SK-N-SH (cell line): Measurements from ENCODE around the gene LRRN4. TPM values are rescaled to one million over a fixed set of nuclear protein-coding genes. Genes with fewer than 3 reads are reported as not detected.

Experiments used
- CTCF ChIA-PET: fragments of 300-600, 350-600 bp; formaldehyde crosslinking; extraction: SDS; loops from one replicate; lab custom pipeline; 2021; lab: Yijun Ruan, JAX
- POLR2A ChIA-PET: fragments of 350-600 bp; sonication (Branson Sonifier 250); formaldehyde crosslinking; extraction: SDS; loops from one replicate; lab custom pipeline; 2020; ENCODE audit warnings: antibody characterized with exemption, inconsistent platforms; lab: Yijun Ruan, JAX
- DNase-seq: peaks from one replicate; pipeline ENCODE4 v3.0.0; 2012
- H2AFZ ChIP-seq: fragments of 200-600 bp; sonication (generic); 2 replicates; pipeline ENCODE4 v1.8.1; 2016; ENCODE audit warnings: antibody characterized with exemption, mild to moderate bottlenecking, low read depth
- H3F3A ChIP-seq: fragments of 200-600 bp; sonication (generic); replicated peaks from 2 replicates; pipeline ENCODE3; 2016; ENCODE audit warnings: antibody characterized with exemption, mild to moderate bottlenecking; ENCODE audit not compliant: insufficient read depth
- H3K27ac ChIP-seq, 2 experiments: fragments of 200-500 bp in 1 of 2; fragments of 200-600 bp in 1 of 2; sonication (Bioruptor generic) in 1 of 2; sonication (generic), shearing (Covaris generic) in 1 of 2; 2 replicates each; pipeline versions ENCODE4 v1.5.1 to v1.6.1; 2014 to 2016; ENCODE audit warnings: low read depth in 2 of 2, inconsistent platforms in 1 of 2, low read length in 1 of 2, mild to moderate bottlenecking in 1 of 2, mixed read lengths in 1 of 2
- H3K27me3 ChIP-seq: fragments of 200-600 bp; sonication (generic), shearing (Covaris generic); 2 replicates; pipeline ENCODE4 v1.6.1; 2016; ENCODE audit warnings: mixed run types; ENCODE audit not compliant: insufficient read depth
- H3K36me3 ChIP-seq, 2 experiments: fragments of 200-500 bp in 1 of 2; fragments of 200-600 bp in 1 of 2; sonication (Bioruptor generic) in 1 of 2; sonication (generic) in 1 of 2; replicated peaks in 1 of 2; 2 replicates each; pipeline versions ENCODE3 to v1.5.1; 2014 to 2016; ENCODE audit warnings: low read length in 1 of 2, mild to moderate bottlenecking in 1 of 2; ENCODE audit not compliant: insufficient read depth in 2 of 2, control insufficient read depth in 1 of 2
- H3K4me1 ChIP-seq, 2 experiments: fragments of 200-500 bp in 1 of 2; fragments of 200-600 bp in 1 of 2; sonication (Bioruptor generic) in 1 of 2; sonication (generic), shearing (Covaris generic) in 1 of 2; 2 replicates each; pipeline versions ENCODE4 v1.5.1 to v1.6.1; 2014 to 2016; ENCODE audit warnings: low read depth in 1 of 2, low read length in 1 of 2, mixed run types in 1 of 2; ENCODE audit not compliant: insufficient read depth in 2 of 2, control insufficient read depth in 1 of 2
- H3K4me2 ChIP-seq: fragments of 200-600 bp; sonication (generic), shearing (Covaris generic); 2 replicates; pipeline ENCODE4 v1.6.1; 2017; ENCODE audit warnings: mixed run types
- H3K4me3 ChIP-seq, 2 experiments: fragments of 200-500 bp in 1 of 2; fragments of 200-600 bp in 1 of 2; sonication (Bioruptor generic) in 1 of 2; sonication (generic), shearing (Covaris generic) in 1 of 2; 2 replicates each; pipeline versions ENCODE4 v1.5.1 to v1.8.1; 2014 to 2016; ENCODE audit warnings: low read depth in 2 of 2, inconsistent platforms in 1 of 2, low read length in 1 of 2, mild to moderate bottlenecking in 1 of 2, mixed read lengths in 1 of 2, moderate library complexity in 1 of 2
- H3K79me2 ChIP-seq: fragments of 200-600 bp; sonication (generic); 2 replicates; pipeline ENCODE4 v1.8.1; 2017; ENCODE audit warnings: mild to moderate bottlenecking; ENCODE audit not compliant: insufficient read depth
- H3K9ac ChIP-seq: fragments of 200-600 bp; sonication (generic); 2 replicates; pipeline ENCODE4 v1.6.1; 2017; ENCODE audit warnings: mixed run types
- H3K9me2 ChIP-seq: fragments of 200-600 bp; sonication (generic); 2 replicates; pipeline ENCODE4 v1.6.1; 2017; ENCODE audit warnings: mixed run types
- H3K9me3 ChIP-seq: fragments of 200-600 bp; sonication (generic); 2 replicates; pipeline ENCODE4 v1.6.1; 2017; ENCODE audit warnings: mixed run types, mild to moderate bottlenecking, moderate library complexity
- H4K20me1 ChIP-seq: fragments of 200-600 bp; sonication (generic); 2 replicates; pipeline ENCODE4 v1.6.1; 2017; ENCODE audit warnings: mild to moderate bottlenecking, mixed run types; ENCODE audit not compliant: insufficient read depth
- CHD2 ChIP-seq: fragments of 150-350 bp; IDR thresholded peaks from 2 replicates; pipeline ENCODE4 v1.6.1; 2018; ENCODE audit warnings: low read length; ENCODE audit not compliant: partially characterized antibody
- ELF1 ChIP-seq: IDR thresholded peaks from 2 replicates; pipeline ENCODE4 v1.4.0; 2012
- FOXM1 ChIP-seq: IDR thresholded peaks from 2 replicates; pipeline ENCODE4 v1.4.0; 2012; ENCODE audit warnings: low read depth, mild to moderate bottlenecking
- GATA2 ChIP-seq: sonication (generic); formaldehyde crosslinking; IDR thresholded peaks from 2 replicates; pipeline ENCODE4 v1.5.0; 2020; ENCODE audit warnings: mild to moderate bottlenecking, missing genetic modification reagents
- RCOR1 ChIP-seq: fragments of 150-350 bp; IDR thresholded peaks from 2 replicates; pipeline ENCODE4 v1.6.1; 2017; ENCODE audit warnings: antibody characterized with exemption, low read length
- RXRA ChIP-seq: IDR thresholded peaks from 2 replicates; pipeline ENCODE4 v1.4.0; 2012; ENCODE audit warnings: low read depth, mild to moderate bottlenecking, borderline replicate concordance
- TCF12 ChIP-seq: IDR thresholded peaks from 2 replicates; pipeline ENCODE4 v1.4.0; 2012
- WGBS: methylation state at CpG from one replicate; pipeline ENCODE4 v1.1.6; 2017; ENCODE audit warnings: low lambda C conversion rate; 5-methylcytosine and 5-hydroxymethylcytosine counted together
- polyA plus RNA-seq, 3 experiments: library from polyadenylated mRNA; depleted of rRNA; stranded (reverse); fragments of >200 nt; gene quantifications; 2 replicates each; pipeline ENCODE4 v1.2.3, GENCODE V29; 2012
- TF ChIP-seq, protein P1 (sequence below): fragments of 200-600 bp; sonication (generic); IDR thresholded peaks from 2 replicates; pipeline ENCODE4 v1.6.1; 2017; ENCODE audit warnings: antibody characterized with exemption, mild to moderate bottlenecking, moderate library complexity
- TF ChIP-seq, protein P2 (sequence below): IDR thresholded peaks from 2 replicates; pipeline ENCODE4 v1.4.0; 2012; ENCODE audit warnings: low read depth, borderline replicate concordance
- TF ChIP-seq, protein P3 (sequence below): IDR thresholded peaks from 2 replicates; pipeline ENCODE4 v1.4.0; 2012; ENCODE audit warnings: low read depth
- TF ChIP-seq, protein P4 (sequence below): IDR thresholded peaks from 2 replicates; pipeline ENCODE4 v1.6.1; 2012; ENCODE audit warnings: mild to moderate bottlenecking, low read depth, low read length, moderate library complexity
- TF ChIP-seq, protein P5 (sequence below): fragments of 150-350 bp; IDR thresholded peaks from 2 replicates; pipeline ENCODE4 v1.6.1; 2017; ENCODE audit warnings: antibody characterized with exemption, low read length, low read depth, borderline replicate concordance
- TF ChIP-seq, protein P6 (sequence below): fragments of 150-350 bp; IDR thresholded peaks from 2 replicates; pipeline ENCODE4 v1.6.1; 2016; ENCODE audit warnings: mild to moderate bottlenecking, low read depth, low read length

LRRN4 gene
- polyA plus RNA-seq, 1 of the 3 experiments (the other 2 are of a cell fraction): 0.05 TPM

DNA sequence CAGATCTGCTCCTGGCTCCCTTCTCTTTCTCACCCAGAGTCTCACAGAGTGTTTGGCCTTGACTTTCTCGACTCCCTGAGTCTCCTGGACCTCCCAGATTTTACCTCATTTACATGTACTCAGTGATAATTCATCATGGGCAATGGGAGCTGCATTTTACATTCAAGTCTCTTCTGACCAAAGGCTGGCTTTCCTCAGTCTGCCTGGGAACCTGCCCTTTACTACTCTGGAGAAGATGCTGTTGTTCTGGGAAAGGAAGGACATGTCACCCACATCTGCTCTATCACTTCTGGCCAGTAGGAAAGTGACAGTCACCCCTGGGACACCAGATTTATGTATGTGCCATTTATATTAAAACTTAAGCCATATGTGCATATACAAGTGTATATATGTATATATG is 7.4 kb downstream of the LRRN4 start:
- Histone ChIP-seq H3K79me2 (no peaks in the 10 kb centered on the region), H3K9me3 (no peaks in the 10 kb centered on the region), H3K36me3 (peaks cover 0 to 2% of the 10 kb centered on the region in 2 experiments), H3K9me2 (no peaks in the 10 kb centered on the region), H3K4me1 (no peaks in the 10 kb centered on the region), H4K20me1 (no peaks in the 10 kb centered on the region), H3K9ac (no peak overlapping the region), H3K27me3 (no peaks in the 10 kb centered on the region), H3F3A (no peaks in the 10 kb centered on the region), H2AFZ (no peak overlapping the region), H3K4me3 (no peak overlapping the region), H3K4me2 (no peak overlapping the region), H3K27ac (no peak overlapping the region)
- WGBS: 64% methylated on average over 1 of the region's 1 CpG
- DNase-seq: no peak
- ChIA-PET CTCF (interaction anchor here (0.5 kb wide), 1 partner anchor 92 kb away, joined by 3 read pairs; no protein-coding TSS in a partner anchor), POLR2A (interaction anchor here (0.7 kb wide), 1 partner anchor 19 kb away, joined by 3 read pairs; no protein-coding TSS in a partner anchor)
- TF ChIP-seq ELF1 (no peak), RXRA (no peak), FOXM1 (no peak), RCOR1 (no peak), GATA2 (CRISPR knock-in tag) (no peak)
- TF ChIP-seq, protein P1, sequence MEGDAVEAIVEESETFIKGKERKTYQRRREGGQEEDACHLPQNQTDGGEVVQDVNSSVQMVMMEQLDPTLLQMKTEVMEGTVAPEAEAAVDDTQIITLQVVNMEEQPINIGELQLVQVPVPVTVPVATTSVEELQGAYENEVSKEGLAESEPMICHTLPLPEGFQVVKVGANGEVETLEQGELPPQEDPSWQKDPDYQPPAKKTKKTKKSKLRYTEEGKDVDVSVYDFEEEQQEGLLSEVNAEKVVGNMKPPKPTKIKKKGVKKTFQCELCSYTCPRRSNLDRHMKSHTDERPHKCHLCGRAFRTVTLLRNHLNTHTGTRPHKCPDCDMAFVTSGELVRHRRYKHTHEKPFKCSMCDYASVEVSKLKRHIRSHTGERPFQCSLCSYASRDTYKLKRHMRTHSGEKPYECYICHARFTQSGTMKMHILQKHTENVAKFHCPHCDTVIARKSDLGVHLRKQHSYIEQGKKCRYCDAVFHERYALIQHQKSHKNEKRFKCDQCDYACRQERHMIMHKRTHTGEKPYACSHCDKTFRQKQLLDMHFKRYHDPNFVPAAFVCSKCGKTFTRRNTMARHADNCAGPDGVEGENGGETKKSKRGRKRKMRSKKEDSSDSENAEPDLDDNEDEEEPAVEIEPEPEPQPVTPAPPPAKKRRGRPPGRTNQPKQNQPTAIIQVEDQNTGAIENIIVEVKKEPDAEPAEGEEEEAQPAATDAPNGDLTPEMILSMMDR: no peak
- TF ChIP-seq, protein P2, sequence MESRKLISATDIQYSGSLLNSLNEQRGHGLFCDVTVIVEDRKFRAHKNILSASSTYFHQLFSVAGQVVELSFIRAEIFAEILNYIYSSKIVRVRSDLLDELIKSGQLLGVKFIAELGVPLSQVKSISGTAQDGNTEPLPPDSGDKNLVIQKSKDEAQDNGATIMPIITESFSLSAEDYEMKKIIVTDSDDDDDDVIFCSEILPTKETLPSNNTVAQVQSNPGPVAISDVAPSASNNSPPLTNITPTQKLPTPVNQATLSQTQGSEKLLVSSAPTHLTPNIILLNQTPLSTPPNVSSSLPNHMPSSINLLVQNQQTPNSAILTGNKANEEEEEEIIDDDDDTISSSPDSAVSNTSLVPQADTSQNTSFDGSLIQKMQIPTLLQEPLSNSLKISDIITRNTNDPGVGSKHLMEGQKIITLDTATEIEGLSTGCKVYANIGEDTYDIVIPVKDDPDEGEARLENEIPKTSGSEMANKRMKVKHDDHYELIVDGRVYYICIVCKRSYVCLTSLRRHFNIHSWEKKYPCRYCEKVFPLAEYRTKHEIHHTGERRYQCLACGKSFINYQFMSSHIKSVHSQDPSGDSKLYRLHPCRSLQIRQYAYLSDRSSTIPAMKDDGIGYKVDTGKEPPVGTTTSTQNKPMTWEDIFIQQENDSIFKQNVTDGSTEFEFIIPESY: no peak
- TF ChIP-seq, protein P3, sequence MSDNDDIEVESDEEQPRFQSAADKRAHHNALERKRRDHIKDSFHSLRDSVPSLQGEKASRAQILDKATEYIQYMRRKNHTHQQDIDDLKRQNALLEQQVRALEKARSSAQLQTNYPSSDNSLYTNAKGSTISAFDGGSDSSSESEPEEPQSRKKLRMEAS: no peak
- TF ChIP-seq, protein P4, sequence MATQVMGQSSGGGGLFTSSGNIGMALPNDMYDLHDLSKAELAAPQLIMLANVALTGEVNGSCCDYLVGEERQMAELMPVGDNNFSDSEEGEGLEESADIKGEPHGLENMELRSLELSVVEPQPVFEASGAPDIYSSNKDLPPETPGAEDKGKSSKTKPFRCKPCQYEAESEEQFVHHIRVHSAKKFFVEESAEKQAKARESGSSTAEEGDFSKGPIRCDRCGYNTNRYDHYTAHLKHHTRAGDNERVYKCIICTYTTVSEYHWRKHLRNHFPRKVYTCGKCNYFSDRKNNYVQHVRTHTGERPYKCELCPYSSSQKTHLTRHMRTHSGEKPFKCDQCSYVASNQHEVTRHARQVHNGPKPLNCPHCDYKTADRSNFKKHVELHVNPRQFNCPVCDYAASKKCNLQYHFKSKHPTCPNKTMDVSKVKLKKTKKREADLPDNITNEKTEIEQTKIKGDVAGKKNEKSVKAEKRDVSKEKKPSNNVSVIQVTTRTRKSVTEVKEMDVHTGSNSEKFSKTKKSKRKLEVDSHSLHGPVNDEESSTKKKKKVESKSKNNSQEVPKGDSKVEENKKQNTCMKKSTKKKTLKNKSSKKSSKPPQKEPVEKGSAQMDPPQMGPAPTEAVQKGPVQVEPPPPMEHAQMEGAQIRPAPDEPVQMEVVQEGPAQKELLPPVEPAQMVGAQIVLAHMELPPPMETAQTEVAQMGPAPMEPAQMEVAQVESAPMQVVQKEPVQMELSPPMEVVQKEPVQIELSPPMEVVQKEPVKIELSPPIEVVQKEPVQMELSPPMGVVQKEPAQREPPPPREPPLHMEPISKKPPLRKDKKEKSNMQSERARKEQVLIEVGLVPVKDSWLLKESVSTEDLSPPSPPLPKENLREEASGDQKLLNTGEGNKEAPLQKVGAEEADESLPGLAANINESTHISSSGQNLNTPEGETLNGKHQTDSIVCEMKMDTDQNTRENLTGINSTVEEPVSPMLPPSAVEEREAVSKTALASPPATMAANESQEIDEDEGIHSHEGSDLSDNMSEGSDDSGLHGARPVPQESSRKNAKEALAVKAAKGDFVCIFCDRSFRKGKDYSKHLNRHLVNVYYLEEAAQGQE: no peak

DNA sequence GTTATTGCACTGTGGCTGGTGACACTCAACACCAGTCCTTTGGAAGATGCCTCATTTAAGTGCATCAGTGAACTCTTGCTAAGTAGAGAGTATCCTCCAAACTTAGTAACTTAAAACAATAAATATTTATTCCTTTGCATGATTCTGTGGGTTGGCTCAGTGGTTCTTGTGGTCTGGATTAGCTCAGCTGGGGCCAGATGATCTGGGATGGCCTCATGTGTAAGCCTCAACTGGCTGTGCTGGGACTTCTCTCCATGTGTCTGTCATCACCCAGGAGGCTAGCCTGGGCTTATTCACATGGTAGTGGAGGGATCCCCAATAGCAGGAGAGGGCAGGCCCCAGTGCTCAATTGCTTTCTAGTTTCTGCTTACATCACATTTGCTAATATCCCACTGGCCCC is 8.3 kb downstream of the LRRN4 start:
- no peak overlapping the region for H2AFZ ChIP-seq
- no peaks in the 10 kb centered on the region for H3K9me3 ChIP-seq
- POLR2A ChIA-PET: no interaction called here
- CTCF ChIA-PET: interaction anchor here (0.5 kb wide), 1 partner anchor 517 kb away, joined by 3 read pairs; no protein-coding TSS in a partner anchor
- H3K36me3 ChIP-seq: peaks cover 0 to 9% of the 10 kb centered on the region in 2 experiments
- no peaks in the 10 kb centered on the region for H3F3A ChIP-seq
- H3K27ac ChIP-seq: no peak overlapping the region
- no peaks in the 10 kb centered on the region for H3K9me2 ChIP-seq
- no peaks in the 10 kb centered on the region for H3K27me3 ChIP-seq
- DNase-seq: no peak
- no peak overlapping the region for H3K4me2 ChIP-seq
- no peak overlapping the region for H3K9ac ChIP-seq
- no peak overlapping the region for H3K4me3 ChIP-seq
- no peaks in the 10 kb centered on the region for H4K20me1 ChIP-seq
- H3K4me1 ChIP-seq: no peaks in the 10 kb centered on the region
- no peaks in the 10 kb centered on the region for H3K79me2 ChIP-seq
- TF ChIP-seq TCF12 (no peak), CHD2 (no peak)
- TF ChIP-seq, protein P5, sequence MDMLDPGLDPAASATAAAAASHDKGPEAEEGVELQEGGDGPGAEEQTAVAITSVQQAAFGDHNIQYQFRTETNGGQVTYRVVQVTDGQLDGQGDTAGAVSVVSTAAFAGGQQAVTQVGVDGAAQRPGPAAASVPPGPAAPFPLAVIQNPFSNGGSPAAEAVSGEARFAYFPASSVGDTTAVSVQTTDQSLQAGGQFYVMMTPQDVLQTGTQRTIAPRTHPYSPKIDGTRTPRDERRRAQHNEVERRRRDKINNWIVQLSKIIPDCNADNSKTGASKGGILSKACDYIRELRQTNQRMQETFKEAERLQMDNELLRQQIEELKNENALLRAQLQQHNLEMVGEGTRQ: no peak
- TF ChIP-seq, protein P6, sequence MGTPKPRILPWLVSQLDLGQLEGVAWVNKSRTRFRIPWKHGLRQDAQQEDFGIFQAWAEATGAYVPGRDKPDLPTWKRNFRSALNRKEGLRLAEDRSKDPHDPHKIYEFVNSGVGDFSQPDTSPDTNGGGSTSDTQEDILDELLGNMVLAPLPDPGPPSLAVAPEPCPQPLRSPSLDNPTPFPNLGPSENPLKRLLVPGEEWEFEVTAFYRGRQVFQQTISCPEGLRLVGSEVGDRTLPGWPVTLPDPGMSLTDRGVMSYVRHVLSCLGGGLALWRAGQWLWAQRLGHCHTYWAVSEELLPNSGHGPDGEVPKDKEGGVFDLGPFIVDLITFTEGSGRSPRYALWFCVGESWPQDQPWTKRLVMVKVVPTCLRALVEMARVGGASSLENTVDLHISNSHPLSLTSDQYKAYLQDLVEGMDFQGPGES: no peak
- TF ChIP-seq, protein P4: no peak
